Endothelial cell (in vitro differentiated cells): ENCODE data around the gene OAS3. TPM values are rescaled to one million over a fixed set of nuclear protein-coding genes. Genes with fewer than 3 reads are reported as not detected.
"Not testable (repeated sequence)": the region's sequence is repeated elsewhere in the genome, so short reads cannot be mapped to it uniquely, and the experiment has no call there.

ENCODE experiments used
- DNase-seq: peaks from one replicate; pipeline ENCODE4 v3.0.0; 2021; ENCODE audit warnings: low spot score
- H3K27ac Mint-ChIP-seq: one replicate; pipeline ENCODE4 v1.8.0; 2021; ENCODE audit warnings: mixed read lengths, inconsistent platforms; ENCODE audit not compliant: unreplicated experiment
- H3K27me3 Mint-ChIP-seq: one replicate; pipeline ENCODE4 v1.8.0; 2021; ENCODE audit warnings: mild to moderate bottlenecking, moderate library complexity, mixed read lengths, inconsistent platforms; ENCODE audit not compliant: unreplicated experiment
- H3K36me3 Mint-ChIP-seq: one replicate; pipeline ENCODE4 v1.8.0; 2021; ENCODE audit warnings: mild to moderate bottlenecking, low read depth, mixed read lengths, inconsistent platforms; ENCODE audit not compliant: unreplicated experiment
- H3K4me1 Mint-ChIP-seq: one replicate; pipeline ENCODE4 v1.8.0; 2021; ENCODE audit warnings: mild to moderate bottlenecking, mixed read lengths, inconsistent platforms; ENCODE audit not compliant: unreplicated experiment
- H3K4me3 Mint-ChIP-seq: one replicate; pipeline ENCODE4 v1.8.0; 2021; ENCODE audit warnings: mild to moderate bottlenecking, mixed read lengths, inconsistent platforms; ENCODE audit not compliant: unreplicated experiment
- H3K9me3 Mint-ChIP-seq: one replicate; pipeline ENCODE4 v1.8.0; 2021; ENCODE audit warnings: mixed read lengths, inconsistent platforms; ENCODE audit not compliant: unreplicated experiment
- total RNA-seq: library from RNA; stranded (reverse); fragmentation: NEBNext Ultra II Directional; extraction: Animal tissue kit (Norgen Biotek cat#: 25700); gene quantifications from one replicate; pipeline ENCODE4 v1.2.1, GENCODE V29; 2021; ENCODE audit not compliant: unreplicated experiment
- TF ChIP-seq, protein P1 (sequence below): fragments of 200-600 bp; sonication (generic); IDR thresholded peaks from one replicate; pipeline ENCODE4 v1.5.0; 2021; ENCODE audit warnings: antibody characterized with exemption; ENCODE audit not compliant: unreplicated experiment

The OAS3 gene
- total RNA-seq, 1 donor from 2014 or later = 2.2 TPM

DNA sequence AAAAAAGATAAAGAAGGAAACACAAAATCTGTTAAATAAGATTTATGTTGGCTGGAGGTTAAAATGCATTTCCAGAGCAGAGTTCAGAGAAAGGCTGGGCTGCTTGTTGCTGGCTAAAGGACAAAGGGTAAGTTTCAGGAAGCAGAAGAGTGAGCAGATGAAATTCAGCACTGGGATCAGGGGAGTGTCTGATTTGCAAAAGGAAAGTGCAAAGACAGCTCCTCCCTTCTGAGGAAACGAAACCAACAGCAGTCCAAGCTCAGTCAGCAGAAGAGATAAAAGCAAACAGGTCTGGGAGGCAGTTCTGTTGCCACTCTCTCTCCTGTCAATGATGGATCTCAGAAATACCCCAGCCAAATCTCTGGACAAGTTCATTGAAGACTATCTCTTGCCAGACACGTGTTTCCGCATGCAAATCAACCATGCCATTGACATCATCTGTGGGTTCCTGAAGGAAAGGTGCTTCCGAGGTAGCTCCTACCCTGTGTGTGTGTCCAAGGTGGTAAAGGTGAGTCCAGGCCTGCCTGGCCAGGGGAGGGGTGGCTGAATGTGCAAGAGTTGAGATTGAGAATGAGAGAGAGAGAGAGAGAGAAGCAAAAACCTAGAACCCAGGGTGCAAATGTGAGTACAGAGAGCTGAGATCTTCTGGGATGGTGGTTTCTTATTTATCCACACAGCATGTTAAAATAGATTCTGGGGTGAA lies 31.4 kb upstream of the OAS3 start, which contains the start of gene OAS1:
Gene OAS1 (plus strand): TSS at position 251 of the 703 bp plus-strand sequence. CDS start 78 bp downstream, at position 329.
- no peak for DNase-seq
- Mint-ChIP-seq H3K27me3 (peaks cover 6% of the 10 kb centered on the region), H3K9me3 (no peaks in the 10 kb centered on the region), H3K4me3 (no peak within 1 kb of the TSS), H3K4me1 (peaks cover 9% of the 10 kb centered on the region), H3K36me3 (no peaks in the 10 kb centered on the region), H3K27ac (no peak within 1 kb of the TSS)
- TF ChIP-seq, protein P1, sequence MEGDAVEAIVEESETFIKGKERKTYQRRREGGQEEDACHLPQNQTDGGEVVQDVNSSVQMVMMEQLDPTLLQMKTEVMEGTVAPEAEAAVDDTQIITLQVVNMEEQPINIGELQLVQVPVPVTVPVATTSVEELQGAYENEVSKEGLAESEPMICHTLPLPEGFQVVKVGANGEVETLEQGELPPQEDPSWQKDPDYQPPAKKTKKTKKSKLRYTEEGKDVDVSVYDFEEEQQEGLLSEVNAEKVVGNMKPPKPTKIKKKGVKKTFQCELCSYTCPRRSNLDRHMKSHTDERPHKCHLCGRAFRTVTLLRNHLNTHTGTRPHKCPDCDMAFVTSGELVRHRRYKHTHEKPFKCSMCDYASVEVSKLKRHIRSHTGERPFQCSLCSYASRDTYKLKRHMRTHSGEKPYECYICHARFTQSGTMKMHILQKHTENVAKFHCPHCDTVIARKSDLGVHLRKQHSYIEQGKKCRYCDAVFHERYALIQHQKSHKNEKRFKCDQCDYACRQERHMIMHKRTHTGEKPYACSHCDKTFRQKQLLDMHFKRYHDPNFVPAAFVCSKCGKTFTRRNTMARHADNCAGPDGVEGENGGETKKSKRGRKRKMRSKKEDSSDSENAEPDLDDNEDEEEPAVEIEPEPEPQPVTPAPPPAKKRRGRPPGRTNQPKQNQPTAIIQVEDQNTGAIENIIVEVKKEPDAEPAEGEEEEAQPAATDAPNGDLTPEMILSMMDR = no peak

DNA sequence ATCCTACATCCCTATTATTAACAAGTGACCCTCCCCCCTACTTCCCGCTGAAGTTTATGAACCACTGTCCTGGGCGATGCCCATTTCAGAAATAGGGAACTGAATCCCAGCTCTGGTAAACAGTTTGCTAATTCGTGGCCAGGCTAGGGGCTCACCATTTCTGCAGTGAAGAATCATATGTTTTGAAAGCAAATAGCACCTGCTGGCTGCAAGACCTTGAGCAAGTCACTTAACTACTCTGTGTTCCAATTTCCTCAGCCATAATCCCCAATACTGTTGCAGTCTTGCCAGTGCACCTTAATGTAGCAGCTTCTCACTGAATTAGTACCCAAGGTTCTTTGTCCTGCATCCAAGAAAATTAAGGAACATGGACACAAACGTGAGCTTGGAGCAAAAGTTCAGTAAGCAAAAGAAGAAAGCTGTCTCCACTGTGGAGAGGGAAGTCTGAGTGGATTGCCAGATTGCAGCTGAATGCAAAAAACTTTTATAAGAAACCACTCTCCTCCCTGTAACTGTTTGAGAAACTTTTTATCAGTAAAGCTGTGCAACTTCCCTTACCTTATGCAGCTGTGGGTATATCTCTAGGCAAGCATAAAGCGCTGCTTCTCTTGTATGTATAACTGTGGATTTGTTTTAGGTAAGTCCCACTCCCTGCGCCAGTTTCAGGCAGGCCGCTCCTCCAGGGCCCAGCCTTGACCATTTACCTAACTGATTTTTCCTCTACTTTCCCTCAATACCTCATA lies 30.7 kb upstream of the OAS3 start:
- no peaks in the 10 kb centered on the region for H3K36me3 Mint-ChIP-seq
- no peak overlapping the region for H3K27ac Mint-ChIP-seq
- TF ChIP-seq, protein P1 = no peak
- no peak overlapping the region for H3K4me3 Mint-ChIP-seq
- no peaks in the 10 kb centered on the region for H3K9me3 Mint-ChIP-seq
- peaks cover 7% of the 10 kb centered on the region for H3K4me1 Mint-ChIP-seq
- H3K27me3 Mint-ChIP-seq = peaks cover 6% of the 10 kb centered on the region
- DNase-seq = no peak

DNA sequence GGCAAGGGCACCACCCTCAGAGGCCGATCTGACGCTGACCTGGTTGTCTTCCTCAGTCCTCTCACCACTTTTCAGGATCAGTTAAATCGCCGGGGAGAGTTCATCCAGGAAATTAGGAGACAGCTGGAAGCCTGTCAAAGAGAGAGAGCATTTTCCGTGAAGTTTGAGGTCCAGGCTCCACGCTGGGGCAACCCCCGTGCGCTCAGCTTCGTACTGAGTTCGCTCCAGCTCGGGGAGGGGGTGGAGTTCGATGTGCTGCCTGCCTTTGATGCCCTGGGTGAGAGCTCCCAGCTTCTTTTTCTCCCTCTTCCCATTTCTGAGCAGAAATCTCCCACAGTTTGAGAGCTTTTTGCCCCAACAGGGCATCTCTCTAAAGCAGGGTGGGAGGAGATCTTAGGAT lies 29.7 kb upstream of the OAS3 start:
- peaks cover 7% of the 10 kb centered on the region for H3K36me3 Mint-ChIP-seq
- peaks cover 7% of the 10 kb centered on the region for H3K4me1 Mint-ChIP-seq
- no peak overlapping the region for H3K27ac Mint-ChIP-seq
- no peak for DNase-seq
- H3K27me3 Mint-ChIP-seq = peaks cover 6% of the 10 kb centered on the region
- TF ChIP-seq, protein P1 = no peak
- H3K4me3 Mint-ChIP-seq = no peak overlapping the region
- peaks cover 8% of the 10 kb centered on the region for H3K9me3 Mint-ChIP-seq

DNA sequence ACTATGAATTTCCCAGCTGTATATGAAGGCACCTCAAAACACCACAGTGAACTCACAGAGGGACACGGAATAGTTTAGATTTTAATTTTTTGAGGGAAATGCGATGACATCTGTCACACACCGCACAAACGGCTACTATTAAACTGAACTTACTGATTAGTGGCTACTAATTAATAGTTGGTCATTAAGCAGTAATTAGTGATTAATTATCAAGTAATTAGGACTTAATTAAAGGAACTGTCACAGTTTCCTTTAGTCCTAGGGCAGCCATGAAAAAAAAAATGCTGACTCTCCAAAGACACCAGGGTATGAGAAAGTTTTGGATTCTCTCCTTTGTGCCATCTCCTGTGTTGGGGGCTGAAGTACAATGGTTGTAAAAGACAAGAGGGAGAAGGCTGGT lies 28.6 kb upstream of the OAS3 start:
- H3K4me1 Mint-ChIP-seq = peaks cover 7% of the 10 kb centered on the region
- no peak overlapping the region for H3K27ac Mint-ChIP-seq
- H3K4me3 Mint-ChIP-seq = no peak overlapping the region
- H3K27me3 Mint-ChIP-seq = peaks cover 2% of the 10 kb centered on the region
- H3K9me3 Mint-ChIP-seq = peaks cover 8% of the 10 kb centered on the region
- H3K36me3 Mint-ChIP-seq = peaks cover 7% of the 10 kb centered on the region
- DNase-seq = no peak
- TF ChIP-seq, protein P1 = no peak

DNA sequence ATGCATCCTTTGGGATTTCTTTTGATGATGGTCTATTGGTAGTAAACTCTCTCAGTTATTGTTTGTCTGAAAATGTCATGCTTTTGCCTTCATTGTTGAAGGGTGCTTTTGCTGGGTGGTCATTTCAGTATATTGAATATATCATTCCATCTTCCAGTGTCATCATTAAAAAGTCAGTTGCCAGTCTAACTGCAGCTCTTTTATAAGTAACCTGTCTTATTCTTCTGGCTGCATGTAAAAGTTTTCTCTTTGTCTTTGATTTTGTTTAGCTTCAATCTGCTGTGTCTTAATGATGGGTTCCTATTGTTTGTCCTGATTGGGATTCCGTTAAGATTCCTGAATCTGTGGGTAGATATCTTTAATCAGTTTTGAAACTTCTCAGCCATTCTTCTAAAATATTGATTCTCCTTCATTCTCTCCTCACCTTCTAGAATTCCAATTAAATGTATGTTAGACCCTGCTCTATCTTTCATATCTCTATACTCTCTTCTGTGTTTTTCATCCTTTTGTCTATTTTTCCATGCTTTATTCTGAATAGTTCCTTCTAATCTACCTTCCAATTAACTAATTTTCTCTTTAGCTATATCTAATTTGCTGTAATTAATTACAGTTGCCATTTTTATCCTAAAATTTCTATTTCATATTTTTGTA lies 25.1 kb upstream of the OAS3 start:
- DNase-seq = no peak
- H3K27me3 Mint-ChIP-seq = no peaks in the 10 kb centered on the region
- no peak overlapping the region for H3K4me3 Mint-ChIP-seq
- TF ChIP-seq, protein P1 = no peak
- H3K4me1 Mint-ChIP-seq = no peaks in the 10 kb centered on the region
- peaks cover 8% of the 10 kb centered on the region for H3K9me3 Mint-ChIP-seq
- peaks cover 7% of the 10 kb centered on the region for H3K36me3 Mint-ChIP-seq
- no peak overlapping the region for H3K27ac Mint-ChIP-seq

DNA sequence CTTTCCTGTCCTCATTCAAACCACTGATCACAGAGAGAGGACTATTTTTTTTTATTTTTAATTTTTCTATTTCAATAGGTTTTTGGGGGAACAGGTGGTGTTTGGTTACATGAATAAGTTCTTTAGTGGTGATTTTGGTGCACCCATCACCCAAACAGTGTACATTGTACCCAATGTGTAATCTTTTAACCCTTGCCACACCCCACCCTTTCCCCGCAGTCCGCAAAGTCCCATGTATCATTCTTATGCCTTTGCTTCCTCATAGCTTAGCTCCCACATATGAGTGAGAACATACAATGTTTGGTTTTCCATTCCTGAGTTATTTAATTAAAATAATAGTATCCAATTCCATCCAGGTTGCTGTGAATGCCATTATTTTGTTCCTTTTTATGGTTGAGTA lies 24.4 kb upstream of the OAS3 start:
- not testable (repeated sequence) for H3K36me3 Mint-ChIP-seq, DNase-seq, H3K9me3 Mint-ChIP-seq, H3K4me1 Mint-ChIP-seq, H3K27me3 Mint-ChIP-seq, H3K4me3 Mint-ChIP-seq, H3K27ac Mint-ChIP-seq
